Epithelial cell of prostate (primary cell): ENCODE results near the gene TRIM4.
"Not testable (repeated sequence)": the region's sequence is repeated elsewhere in the genome, so short reads cannot be mapped to it uniquely, and the experiment has no call there.

Source experiments
- DNase-seq: peaks from one replicate; pipeline ENCODE4 v3.0.0-alpha.2; 2011; ENCODE audit warnings: low read depth, low spot score
- H3K27ac ChIP-seq: fragments of 450-650 bp; 2 replicates; pipeline ENCODE4 v1.5.1; 2017; ENCODE audit warnings: mild to moderate bottlenecking

TRIM4 gene

GRCh38 chr7:99923200-99923599, 3.9 kb upstream of the TRIM4 start:
- no peak overlapping the region for H3K27ac ChIP-seq

GRCh38 chr7:99920149-99920548, 819 bp upstream of the TRIM4 start:
- DNase-seq, result no peak
- H3K27ac ChIP-seq, result peak overlapping the region; percentile 90

More at GRCh38 chr7:99923200-99923599, 3.9 kb upstream of the TRIM4 start:
- no peak for DNase-seq

GRCh38 chr7:99919814-99920112, 433 bp upstream of the TRIM4 start:
- no peak for DNase-seq
- peak overlapping the region; percentile 90 for H3K27ac ChIP-seq

- H3K27ac ChIP-seq, result no peak overlapping the region
- no peak for DNase-seq
Measured at GRCh38 chr7:99910976-99911375, 8.4 kb downstream of the TRIM4 start.

GRCh38 chr7:99901581-99901980, 17.7 kb downstream of the TRIM4 start:
- H3K27ac ChIP-seq, result no peak overlapping the region
- no peak for DNase-seq

GRCh38 chr7:99899830-99900519, 19.4 kb downstream of the TRIM4 start:
- no peak overlapping the region for H3K27ac ChIP-seq
- DNase-seq, result no peak

GRCh38 chr7:99898836-99899235, 20.5 kb downstream of the TRIM4 start:
- no peak for DNase-seq
- no peak overlapping the region for H3K27ac ChIP-seq

GRCh38 chr7:99898023-99898357, 21.3 kb downstream of the TRIM4 start:
- no peak for DNase-seq
- H3K27ac ChIP-seq, result no peak overlapping the region

- H3K27ac ChIP-seq, result no peak overlapping the region
- no peak for DNase-seq
Measured at GRCh38 chr7:99897322-99898022, 21.9 kb downstream of the TRIM4 start.

- no peak for DNase-seq
- H3K27ac ChIP-seq, result no peak overlapping the region
Measured at GRCh38 chr7:99894738-99895137, 24.6 kb downstream of the TRIM4 start.

- no peak overlapping the region for H3K27ac ChIP-seq
Measured at GRCh38 chr7:99893280-99893679, 26.1 kb downstream of the TRIM4 start.

GRCh38 chr7:99890348-99890747, 29.0 kb downstream of the TRIM4 start:
- DNase-seq, result not testable (repeated sequence)

More at GRCh38 chr7:99893280-99893679, 26.1 kb downstream of the TRIM4 start:
- no peak for DNase-seq

GRCh38 chr7:99888366-99888765, 31.0 kb downstream of the TRIM4 start:
- not testable (repeated sequence) for H3K27ac ChIP-seq, DNase-seq

More at GRCh38 chr7:99890348-99890747, 29.0 kb downstream of the TRIM4 start:
- H3K27ac ChIP-seq, result not testable (repeated sequence)

GRCh38 chr7:99881370-99881769, 38.0 kb downstream of the TRIM4 start:
- no peak overlapping the region for H3K27ac ChIP-seq
- DNase-seq, result no peak

- DNase-seq, result no peak
- no peak within 1 kb of the TSS for H3K27ac ChIP-seq
Measured at GRCh38 chr7:99876933-99877332, 42.4 kb downstream of the TRIM4 start, which contains the start of gene OR2AE1. TSS of gene OR2AE1 (minus strand) at chr7:99877033. CDS start at chr7:99877033, 0 bp downstream.

- no peak for DNase-seq
- no peak overlapping the region for H3K27ac ChIP-seq
Measured at GRCh38 chr7:99876491-99876890, 42.8 kb downstream of the TRIM4 start.

GRCh38 chr7:99868246-99868645, 51.1 kb downstream of the TRIM4 start:
- no peak for DNase-seq

GRCh38 chr7:99867477-99867876, 51.9 kb downstream of the TRIM4 start:
- H3K27ac ChIP-seq, DNase-seq: not testable (repeated sequence)

More at GRCh38 chr7:99868246-99868645, 51.1 kb downstream of the TRIM4 start:
- no peak overlapping the region for H3K27ac ChIP-seq

- no peak for DNase-seq
- H3K27ac ChIP-seq, result no peak overlapping the region
Measured at GRCh38 chr7:99863847-99864440, 55.4 kb downstream of the TRIM4 start.

GRCh38 chr7:99860281-99861127, 58.8 kb downstream of the TRIM4 start:
- H3K27ac ChIP-seq, result peak overlapping the region; percentile 62
- no peak for DNase-seq

- DNase-seq, result no peak
- no peak overlapping the region for H3K27ac ChIP-seq
Measured at GRCh38 chr7:99855236-99855635, 64.1 kb downstream of the TRIM4 start.
